GM23338 (cell line): ENCODE results near the gene RAMACL. TPM values are rescaled to one million over a fixed set of nuclear protein-coding genes. Genes with fewer than 3 reads are reported as not detected.

Experiments used
- ETS1 ChIP-seq: IDR thresholded peaks from 2 replicates; pipeline ENCODE4 v1.6.1; 2016; ENCODE audit warnings: antibody characterized with exemption
- JUNB ChIP-seq: IDR thresholded peaks from one replicate; pipeline ENCODE4 v1.6.1; 2016; ENCODE audit warnings: antibody characterized with exemption; ENCODE audit not compliant: unreplicated experiment
- NANOG ChIP-seq: IDR thresholded peaks from 2 replicates; pipeline ENCODE4 v1.6.1; 2016; ENCODE audit warnings: antibody characterized with exemption, borderline replicate concordance
- STAT1 ChIP-seq: IDR thresholded peaks from one replicate; pipeline ENCODE4 v1.6.1; 2016; ENCODE audit warnings: antibody characterized with exemption; ENCODE audit not compliant: unreplicated experiment
- ZNF114 ChIP-seq: fragments of 250-450 bp; sonication (Bioruptor Pico); IDR thresholded peaks from 2 replicates; pipeline ENCODE4 v1.5.0; 2020; ENCODE audit warnings: mild to moderate bottlenecking, moderate library complexity
- ZNF331 ChIP-seq: fragments of 250-450 bp; sonication (Bioruptor Pico); IDR thresholded peaks from 2 replicates; pipeline ENCODE4 v1.5.0; 2020; ENCODE audit warnings: low read depth, mild to moderate bottlenecking, moderate library complexity
- ZNF462 ChIP-seq: fragments of 250-450 bp; sonication (Bioruptor Pico); IDR thresholded peaks from 2 replicates; pipeline ENCODE4 v1.5.0; 2020; ENCODE audit warnings: mild to moderate bottlenecking, moderate library complexity
- polyA plus RNA-seq: library from polyadenylated mRNA; unstranded; fragments of >200 nt; fragmentation: Nextera tagmentation; extraction: Ambion mirVana; gene quantifications from 2 replicates; pipeline ENCODE4 v1.2.1, GENCODE V29; 2016
- total RNA-seq: library from RNA; depleted of rRNA; stranded (reverse); fragments of >200 nt; shearing (Covaris generic); gene quantifications from 2 replicates; pipeline ENCODE4 v1.2.3, GENCODE V29; 2014
- TF ChIP-seq, protein P1 (sequence below), 2 experiments: fragments of 200-600 bp in 1 of 2; sonication (generic) in 1 of 2; conservative IDR thresholded peaks; 2 replicates each; pipeline versions ENCODE4 v1.5.1 to v1.6.1; 2016 to 2017; ENCODE audit warnings: antibody characterized with exemption in 2 of 2, low read depth in 2 of 2, mild to moderate bottlenecking in 2 of 2, moderate library complexity in 1 of 2

The RAMACL gene
- total and polyA plus RNA-seq, 2 experiments from 2014 or later, result 0.61 to 4.0 TPM

- TF ChIP-seq ZNF462 (CRISPR knock-in tag) (no peak), JUNB (no peak), ETS1 (no peak), ZNF331 (CRISPR knock-in tag) (no peak), STAT1 (no peak), NANOG (no peak), ZNF114 (CRISPR knock-in tag) (no peak)
- TF ChIP-seq, protein P1, sequence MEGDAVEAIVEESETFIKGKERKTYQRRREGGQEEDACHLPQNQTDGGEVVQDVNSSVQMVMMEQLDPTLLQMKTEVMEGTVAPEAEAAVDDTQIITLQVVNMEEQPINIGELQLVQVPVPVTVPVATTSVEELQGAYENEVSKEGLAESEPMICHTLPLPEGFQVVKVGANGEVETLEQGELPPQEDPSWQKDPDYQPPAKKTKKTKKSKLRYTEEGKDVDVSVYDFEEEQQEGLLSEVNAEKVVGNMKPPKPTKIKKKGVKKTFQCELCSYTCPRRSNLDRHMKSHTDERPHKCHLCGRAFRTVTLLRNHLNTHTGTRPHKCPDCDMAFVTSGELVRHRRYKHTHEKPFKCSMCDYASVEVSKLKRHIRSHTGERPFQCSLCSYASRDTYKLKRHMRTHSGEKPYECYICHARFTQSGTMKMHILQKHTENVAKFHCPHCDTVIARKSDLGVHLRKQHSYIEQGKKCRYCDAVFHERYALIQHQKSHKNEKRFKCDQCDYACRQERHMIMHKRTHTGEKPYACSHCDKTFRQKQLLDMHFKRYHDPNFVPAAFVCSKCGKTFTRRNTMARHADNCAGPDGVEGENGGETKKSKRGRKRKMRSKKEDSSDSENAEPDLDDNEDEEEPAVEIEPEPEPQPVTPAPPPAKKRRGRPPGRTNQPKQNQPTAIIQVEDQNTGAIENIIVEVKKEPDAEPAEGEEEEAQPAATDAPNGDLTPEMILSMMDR (conservative IDR thresholded peaks at IDR 0.05; ENCODE audit: low read depth in 2 of 2), result no peak
These were observed 23.3 kb downstream of the RAMACL start (continued) for GRCh38 chr6:166563200-166563599.
